Neuronal stem cell (in vitro differentiated cells): Measurements from ENCODE around the gene KIRREL1.
A peak's percentile ranks its signal among the peaks of the same experiment; 100 is the strongest.

Experiments used
- DNase-seq: peaks from one replicate; pipeline ENCODE4 v3.0.0-alpha.2; 2013; ENCODE audit warnings: low spot score
- H2AFZ ChIP-seq: one replicate; pipeline ENCODE4 v1.6.1; 2013; ENCODE audit warnings: mild to moderate bottlenecking, low read length, inconsistent platforms
- H2AK5ac ChIP-seq: 2 replicates; pipeline ENCODE4 v1.6.1; 2013; ENCODE audit warnings: low read depth, mild to moderate bottlenecking, inconsistent platforms, low read length, moderate library complexity, mixed read lengths
- H2BK120ac ChIP-seq: 2 replicates; pipeline ENCODE4 v1.6.1; 2013; ENCODE audit warnings: low read depth, mild to moderate bottlenecking, inconsistent platforms, low read length, moderate library complexity, mixed read lengths
- H2BK12ac ChIP-seq: one replicate; pipeline ENCODE4 v1.6.1; 2013; ENCODE audit warnings: low read length, inconsistent platforms
- H2BK15ac ChIP-seq: 2 replicates; pipeline ENCODE4 v1.6.1; 2013; ENCODE audit warnings: mild to moderate bottlenecking, low read length, inconsistent platforms, mixed read lengths
- H2BK5ac ChIP-seq: one replicate; pipeline ENCODE4 v1.6.1; 2013; ENCODE audit warnings: inconsistent platforms, mild to moderate bottlenecking, low read length, moderate library complexity
- H3K14ac ChIP-seq: one replicate; pipeline ENCODE4 v1.6.1; 2013; ENCODE audit warnings: low read length, inconsistent platforms
- H3K18ac ChIP-seq: 2 replicates; pipeline ENCODE4 v1.6.1; 2013; ENCODE audit warnings: low read length, inconsistent platforms
- H3K23ac ChIP-seq: 2 replicates; pipeline ENCODE4 v1.6.1; 2013; ENCODE audit warnings: low read depth, mild to moderate bottlenecking, mixed read lengths, low read length, inconsistent platforms; ENCODE audit not compliant: poor library complexity
- H3K27ac ChIP-seq: replicated peaks from 3 replicates; pipeline ENCODE4 v1.5.1; 2013; ENCODE audit warnings: low read length, inconsistent platforms
- H3K27me3 ChIP-seq, 3 experiments: 2 replicates each; pipeline ENCODE4 v1.6.1; 2013; ENCODE audit warnings: low read length in 3 of 3, mild to moderate bottlenecking in 2 of 3, inconsistent platforms in 1 of 3, low read depth in 1 of 3, mixed read lengths in 1 of 3, moderate library complexity in 1 of 3; ENCODE audit not compliant: control insufficient read depth in 3 of 3, insufficient read depth in 3 of 3
- H3K36me3 ChIP-seq, 2 donors: replicated peaks in 1 of 2; 2 replicates each; pipeline ENCODE4 v1.6.1; 2013; ENCODE audit warnings: low read length in 2 of 2; ENCODE audit not compliant: control insufficient read depth in 2 of 2, insufficient read depth in 2 of 2
- H3K4ac ChIP-seq: 2 replicates; pipeline ENCODE4 v1.6.1; 2013; ENCODE audit warnings: inconsistent platforms, mild to moderate bottlenecking, low read length, moderate library complexity
- H3K4me1 ChIP-seq, 2 donors: 1 replicate in 1 of 2; 2 replicates in 1 of 2; pipeline ENCODE4 v1.6.1; 2013; ENCODE audit warnings: low read length in 2 of 2, low read depth in 1 of 2; ENCODE audit not compliant: control insufficient read depth in 2 of 2, insufficient read depth in 1 of 2
- H3K4me2 ChIP-seq: one replicate; pipeline ENCODE4 v1.6.1; 2013; ENCODE audit warnings: mild to moderate bottlenecking, low read length, inconsistent platforms; ENCODE audit not compliant: insufficient read depth, poor library complexity, severe bottlenecking
- H3K4me3 ChIP-seq, 2 donors: 2 replicates each; pipeline ENCODE4 v1.5.1; 2013; ENCODE audit warnings: low read length in 2 of 2, mild to moderate bottlenecking in 2 of 2, inconsistent platforms in 1 of 2, moderate library complexity in 1 of 2
- H3K79me1 ChIP-seq: one replicate; pipeline ENCODE4 v1.6.1; 2013; ENCODE audit warnings: low read depth, mild to moderate bottlenecking, inconsistent platforms, low read length, moderate library complexity
- H3K9ac ChIP-seq: one replicate; pipeline ENCODE4 v1.6.1; 2013; ENCODE audit warnings: mild to moderate bottlenecking, low read depth, low read length, inconsistent platforms; ENCODE audit not compliant: poor library complexity
- H3K9me3 ChIP-seq, 2 donors: replicated peaks in 1 of 2; 2 replicates each; pipeline versions ENCODE3 to v1.6.1; 2013; ENCODE audit warnings: low read length in 2 of 2, mild to moderate bottlenecking in 2 of 2, inconsistent platforms in 1 of 2, low read depth in 1 of 2, mixed read lengths in 1 of 2, moderate library complexity in 1 of 2; ENCODE audit not compliant: control insufficient read depth in 2 of 2, insufficient read depth in 1 of 2
- H4K8ac ChIP-seq: one replicate; pipeline ENCODE4 v1.6.1; 2013; ENCODE audit warnings: low read depth, mild to moderate bottlenecking, inconsistent platforms, low read length, moderate library complexity
- H4K91ac ChIP-seq: one replicate; pipeline ENCODE4 v1.6.1; 2013; ENCODE audit warnings: low read length, low read depth, mild to moderate bottlenecking, inconsistent platforms; ENCODE audit not compliant: poor library complexity
- WGBS, 2 donors: extraction: QIAGEN DNeasy Blood & Tissue Kit; methylation state at CpG; one replicate each; pipeline ENCODE4 v1.1.7; 2013; ENCODE audit warnings: missing lambda C conversion rate in 2 of 2, mixed read lengths in 1 of 2; ENCODE audit not compliant: insufficient read length in 2 of 2, insufficient replicate concordance in 1 of 2; ENCODE audit errors: extremely low coverage in 2 of 2; 5-methylcytosine and 5-hydroxymethylcytosine counted together

The KIRREL1 gene

GRCh38 chr1:158107916-158108315, 114.5 kb downstream of the KIRREL1 start:
- Histone ChIP-seq H3K79me1 (no peaks in the 10 kb centered on the region), H2BK5ac (no peak overlapping the region), H2AFZ (no peak overlapping the region), H2BK12ac (no peak overlapping the region), H3K4me3 (no peak overlapping the region), H3K27me3 (peaks cover 0 to 16% (median 0%) of the 10 kb centered on the region in 3 experiments), H3K4me2 (no peak overlapping the region), H2BK120ac (no peak overlapping the region), H2AK5ac (no peak overlapping the region), H4K8ac (no peak overlapping the region), H3K4me1 (peaks cover 16 to 18% of the 10 kb centered on the region in 2 donors), H3K18ac (no peak overlapping the region), H3K23ac (no peak overlapping the region), H3K9me3 (peaks cover 5 to 12% of the 10 kb centered on the region in 2 donors), H3K4ac (no peak overlapping the region), H3K14ac (no peak overlapping the region), H2BK15ac (no peak overlapping the region), H3K9ac (no peak overlapping the region), H4K91ac (no peak overlapping the region), H3K27ac (no peak overlapping the region), H3K36me3 (no peaks in the 10 kb centered on the region)
- DNase-seq: no peak
- WGBS, 2 donors: no CpG with 5 or more reads among the region's 2 CpGs

- no peaks in the 10 kb centered on the region for H3K79me1 ChIP-seq
- WGBS, 2 donors: no CpG with 5 or more reads among the region's 58 CpGs
- H3K9ac ChIP-seq: no peak overlapping the region
- no peak overlapping the region for H2BK12ac ChIP-seq
- no peak overlapping the region for H2BK15ac ChIP-seq
- H3K9me3 ChIP-seq: peaks cover 5 to 12% of the 10 kb centered on the region in 2 donors
- no peaks in the 10 kb centered on the region for H3K36me3 ChIP-seq
- H2BK120ac ChIP-seq: peak overlapping the region; percentile 53
- no peak overlapping the region for H3K27ac ChIP-seq
- H3K23ac ChIP-seq: no peak overlapping the region
- H3K14ac ChIP-seq: no peak overlapping the region
- H3K4me3 ChIP-seq: peak overlapping the region; percentile 51 to 86
- H3K4ac ChIP-seq: no peak overlapping the region
- peaks cover 0 to 41% (median 0%) of the 10 kb centered on the region in 3 experiments for H3K27me3 ChIP-seq
- DNase-seq: peak; percentile 47
- H2AFZ ChIP-seq: peak overlapping the region; percentile 98
- peak overlapping the region; percentile 90 for H3K18ac ChIP-seq
- H3K4me2 ChIP-seq: peak overlapping the region; percentile 68
- no peak overlapping the region for H4K8ac ChIP-seq
- peak overlapping the region; percentile 67 for H2BK5ac ChIP-seq
- no peak overlapping the region for H2AK5ac ChIP-seq
- no peak overlapping the region for H4K91ac ChIP-seq
- H3K4me1 ChIP-seq: peaks cover 2 to 6% of the 10 kb centered on the region in 2 donors
Measured at GRCh38 chr1:158112994-158113758, 119.7 kb downstream of the KIRREL1 start.

- peak overlapping the region; percentile 98 for H2AFZ ChIP-seq
- H3K36me3 ChIP-seq: no peaks in the 10 kb centered on the region
- H3K27me3 ChIP-seq: peaks cover 0 to 45% (median 0%) of the 10 kb centered on the region in 3 experiments
- WGBS, 2 donors: no CpG with 5 or more reads among the region's 8 CpGs
- peaks cover 5 to 12% of the 10 kb centered on the region in 2 donors for H3K9me3 ChIP-seq
- H2BK120ac ChIP-seq: no peak overlapping the region
- H3K14ac ChIP-seq: no peak overlapping the region
- no peak overlapping the region for H2BK5ac ChIP-seq
- no peak overlapping the region for H3K23ac ChIP-seq
- no peak overlapping the region for H2AK5ac ChIP-seq
- H2BK12ac ChIP-seq: no peak overlapping the region
- peak overlapping the region; percentile 16 for H3K18ac ChIP-seq
- no peak for DNase-seq
- no peak overlapping the region for H4K8ac ChIP-seq
- H2BK15ac ChIP-seq: no peak overlapping the region
- H3K4me2 ChIP-seq: peak overlapping the region; percentile 68
- no peak overlapping the region for H3K4ac ChIP-seq
- H3K4me1 ChIP-seq: peaks cover 5 to 11% of the 10 kb centered on the region in 2 donors
- no peak overlapping the region for H3K27ac ChIP-seq
- H3K9ac ChIP-seq: peak overlapping the region; percentile 53
- no peaks in the 10 kb centered on the region for H3K79me1 ChIP-seq
- H3K4me3 ChIP-seq: peak overlapping the region; percentile 51 to 86
- H4K91ac ChIP-seq: no peak overlapping the region
Measured at GRCh38 chr1:158113759-158114127, 120.3 kb downstream of the KIRREL1 start.

- Histone ChIP-seq H3K27me3 (peaks cover 0 to 59% (median 0%) of the 10 kb centered on the region in 3 experiments), H2BK15ac (no peak overlapping the region), H3K14ac (no peak overlapping the region), H3K4me2 (no peak overlapping the region), H3K4me3 (no peak overlapping the region), H2BK12ac (no peak overlapping the region), H3K18ac (no peak overlapping the region), H2AFZ (no peak overlapping the region), H4K91ac (no peak overlapping the region), H3K27ac (no peak overlapping the region), H3K9me3 (peaks cover 4 to 8% of the 10 kb centered on the region in 2 donors), H2BK5ac (no peak overlapping the region), H4K8ac (no peak overlapping the region), H2AK5ac (no peak overlapping the region), H3K9ac (no peak overlapping the region), H3K36me3 (no peaks in the 10 kb centered on the region), H2BK120ac (no peak overlapping the region), H3K4ac (no peak overlapping the region), H3K4me1 (peaks cover 5 to 16% of the 10 kb centered on the region in 2 donors), H3K79me1 (no peaks in the 10 kb centered on the region), H3K23ac (no peak overlapping the region)
- no peak for DNase-seq
- WGBS, 2 donors: no CpG with 5 or more reads among the region's 4 CpGs
Measured at GRCh38 chr1:158115126-158115525, 121.7 kb downstream of the KIRREL1 start.
